ENCODE measurements around the gene POU5F1.

Gene POU5F1

GRCh38 chr6:31145386-31145785, 25.1 kb downstream of the POU5F1 start:
- Histone ChIP-seq H3K4me1 (peaks cover 0 to 5% (median 1%) of the 10 kb centered on the region in 4 donors), H3K4me3 (no peak overlapping the region), H3K27ac (no peak overlapping the region), H3K9me3 (no peaks in the 10 kb centered on the region), H3K27me3 (no peaks in the 10 kb centered on the region), H3K36me3 (peaks cover 7 to 58% (median 19%) of the 10 kb centered on the region in 3 donors)
- no peak for TF ChIP-seq CTCF (IDR thresholded peaks at IDR 0.05)
- intact Hi-C loops (cut with DNase I; ENCODE audit: low total_unique reads) = no loop called here
- no peak for DNase-seq

DNA sequence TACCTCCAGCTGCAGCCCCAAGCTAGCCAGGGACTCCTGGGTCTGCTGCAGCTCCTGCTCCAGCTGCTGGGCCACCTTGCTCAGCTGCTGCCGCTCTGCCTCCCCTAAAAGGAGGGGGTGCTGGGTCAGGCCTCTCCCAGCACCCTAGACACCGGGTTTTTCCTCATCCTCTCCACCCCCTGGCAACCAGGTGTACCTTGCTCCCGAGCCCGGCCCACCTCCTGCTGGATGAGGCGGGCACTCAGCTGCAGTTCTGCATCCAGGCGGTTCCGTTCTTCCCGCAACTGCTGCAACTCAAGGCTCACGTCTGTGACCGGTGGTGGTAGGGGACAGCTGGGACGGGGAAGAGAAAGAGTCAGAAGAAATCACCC, 25.5 kb downstream of the POU5F1 start:
- intact Hi-C loops (cut with DNase I; ENCODE audit: low total_unique reads) = no loop called here
- H3K9me3 ChIP-seq = no peaks in the 10 kb centered on the region
- H3K27me3 ChIP-seq = no peaks in the 10 kb centered on the region
- no peak overlapping the region for H3K4me3 ChIP-seq
- H3K36me3 ChIP-seq = peaks cover 3 to 54% (median 15%) of the 10 kb centered on the region in 3 donors
- no peak overlapping the region for H3K27ac ChIP-seq
- TF ChIP-seq CTCF (IDR thresholded peaks at IDR 0.05) = no peak
- H3K4me1 ChIP-seq = peaks cover 0 to 5% (median 1%) of the 10 kb centered on the region in 4 donors
- no peak for DNase-seq

GRCh38 chr6:31144296-31144969, 26.0 kb downstream of the POU5F1 start:
- no peak overlapping the region for H3K4me3 ChIP-seq
- peaks cover 0 to 48% (median 10%) of the 10 kb centered on the region in 3 donors for H3K36me3 ChIP-seq
- H3K4me1 ChIP-seq = peaks cover 0 to 5% (median 1%) of the 10 kb centered on the region in 4 donors
- intact Hi-C loops (cut with DNase I; ENCODE audit: low total_unique reads) = no loop called here
- no peaks in the 10 kb centered on the region for H3K9me3 ChIP-seq
- H3K27me3 ChIP-seq = no peaks in the 10 kb centered on the region
- H3K27ac ChIP-seq = no peak overlapping the region
- no peak for TF ChIP-seq CTCF (IDR thresholded peaks at IDR 0.05)
- no peak for DNase-seq

DNA sequence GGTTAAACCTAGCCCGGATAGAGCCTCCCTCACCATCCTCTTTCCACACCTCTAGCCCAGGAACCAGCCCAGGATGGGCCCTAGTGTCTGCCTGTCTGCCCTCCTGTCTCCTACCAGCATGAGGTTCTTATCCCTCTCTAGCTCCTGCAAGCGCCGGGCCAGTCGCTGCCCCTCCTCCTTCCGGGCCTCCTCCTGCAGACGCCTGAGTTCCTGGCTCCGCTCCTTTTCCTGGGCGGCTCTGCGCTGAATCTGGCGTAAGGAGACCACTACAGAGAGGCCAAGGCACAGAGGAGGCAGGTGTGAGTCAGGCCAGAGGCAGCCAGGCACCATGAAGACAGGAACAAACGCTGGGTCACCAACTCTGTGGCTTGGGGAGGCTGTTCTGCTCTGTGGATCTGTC, 27.3 kb downstream of the POU5F1 start:
- Histone ChIP-seq H3K27me3 (peaks cover 0 to 6% of the 10 kb centered on the region in 2 donors), H3K36me3 (peaks cover 0 to 40% (median 6%) of the 10 kb centered on the region in 3 donors), H3K27ac (peak overlapping the region in 1 of 2 donors; percentile 25), H3K4me1 (peaks cover 0 to 5% (median 1%) of the 10 kb centered on the region in 4 donors), H3K9me3 (no peaks in the 10 kb centered on the region), H3K4me3 (no peak overlapping the region)
- peak in 1 of 2 donors; percentile 83 for DNase-seq
- intact Hi-C loops (cut with DNase I; ENCODE audit: low total_unique reads) = no loop called here
- TF ChIP-seq CTCF (IDR thresholded peaks at IDR 0.05) = no peak

DNA sequence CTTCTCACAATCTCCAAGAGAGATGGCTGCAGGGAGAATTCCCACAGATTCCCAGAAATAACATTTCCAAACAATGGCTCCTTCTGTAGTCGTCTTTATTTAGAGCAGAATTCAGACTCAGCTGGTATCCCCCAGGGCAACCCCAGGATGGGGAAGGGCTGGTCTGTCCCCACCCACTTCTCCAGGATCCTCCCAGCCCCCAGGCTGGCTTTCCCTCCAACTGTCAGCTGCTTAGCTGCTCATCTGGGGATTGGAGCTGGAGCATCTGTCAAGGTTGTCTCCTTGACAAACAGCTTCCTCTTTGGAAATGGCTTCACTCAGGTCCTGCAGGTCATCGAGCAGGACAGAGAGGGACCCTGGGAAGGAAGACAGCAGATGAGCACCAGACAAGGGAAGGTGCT, 28.1 kb downstream of the POU5F1 start:
- H3K4me1 ChIP-seq = peaks cover 0 to 13% (median 4%) of the 10 kb centered on the region in 4 donors
- no peak for DNase-seq
- H3K36me3 ChIP-seq = peaks cover 0 to 40% (median 6%) of the 10 kb centered on the region in 3 donors
- intact Hi-C loops (cut with DNase I; ENCODE audit: low total_unique reads) = no loop called here
- no peak for TF ChIP-seq CTCF (IDR thresholded peaks at IDR 0.05)
- H3K4me3 ChIP-seq = no peak overlapping the region
- no peaks in the 10 kb centered on the region for H3K9me3 ChIP-seq
- H3K27me3 ChIP-seq = peaks cover 0 to 10% of the 10 kb centered on the region in 2 donors
- no peak overlapping the region for H3K27ac ChIP-seq

Measured in tibial artery (tissue), 4 donors.